SHP77 treated with DMSO at 0.1 percent for 48 hours (cell line): ENCODE data around the gene LOXL3.
A peak's percentile ranks its signal among the peaks of the same experiment; 100 is the strongest.

ENCODE experiments used
- DNase-seq: peaks from one replicate; lab custom pipeline; 2025; lab: John Stamatoyannopoulos, UW

Gene LOXL3

GRCh38 chr2:74526649-74527230, 27.0 kb downstream of the LOXL3 start:
- no peak for DNase-seq

GRCh38 chr2:74525717-74526648, 27.8 kb downstream of the LOXL3 start, which contains the start of gene DQX1:
Gene DQX1 (minus strand): TSS chr2:74526231. CDS start chr2:74525729, 502 bp downstream.
- DNase-seq = no peak

DNA sequence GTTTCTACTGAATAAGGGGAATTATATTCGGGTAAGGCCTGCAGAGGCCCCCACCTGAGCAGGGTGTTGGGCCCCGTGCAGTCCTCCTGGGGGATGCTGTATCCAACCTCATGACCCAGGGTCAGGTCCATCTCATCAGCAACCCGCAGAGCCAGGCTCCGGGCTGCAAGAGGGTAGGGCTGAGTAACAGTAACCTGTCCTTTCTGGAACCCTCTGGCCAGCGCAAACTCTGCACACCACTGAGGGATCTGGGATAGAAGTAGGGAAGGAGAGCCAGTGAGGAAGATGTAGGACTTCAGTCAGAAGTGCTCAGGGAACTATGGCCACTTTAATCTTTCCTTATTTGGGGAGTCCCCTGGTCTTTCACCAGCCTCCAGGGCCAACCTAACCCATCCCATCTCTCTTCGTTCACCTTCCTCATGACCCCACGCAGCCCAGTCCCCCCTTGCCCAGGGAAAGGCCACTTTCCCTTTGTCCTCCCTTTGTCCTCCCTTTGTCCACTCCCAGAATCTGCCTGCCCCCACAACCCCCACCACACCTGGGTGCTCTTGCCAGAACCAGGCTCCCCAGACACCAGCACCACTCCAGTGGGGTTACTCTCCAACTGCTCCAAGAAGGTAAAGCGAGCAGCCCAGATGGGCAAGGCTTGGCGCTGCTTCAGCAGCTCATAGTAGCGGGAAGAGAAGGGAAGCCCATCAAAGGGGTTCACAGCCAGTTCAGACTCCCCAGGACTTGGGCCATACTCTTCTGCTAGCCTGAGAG, 28.6 kb downstream of the LOXL3 start:
- no peak for DNase-seq

- DNase-seq = no peak
These were observed 29.7 kb downstream of the LOXL3 start for GRCh38 chr2:74524005-74524404.

DNA sequence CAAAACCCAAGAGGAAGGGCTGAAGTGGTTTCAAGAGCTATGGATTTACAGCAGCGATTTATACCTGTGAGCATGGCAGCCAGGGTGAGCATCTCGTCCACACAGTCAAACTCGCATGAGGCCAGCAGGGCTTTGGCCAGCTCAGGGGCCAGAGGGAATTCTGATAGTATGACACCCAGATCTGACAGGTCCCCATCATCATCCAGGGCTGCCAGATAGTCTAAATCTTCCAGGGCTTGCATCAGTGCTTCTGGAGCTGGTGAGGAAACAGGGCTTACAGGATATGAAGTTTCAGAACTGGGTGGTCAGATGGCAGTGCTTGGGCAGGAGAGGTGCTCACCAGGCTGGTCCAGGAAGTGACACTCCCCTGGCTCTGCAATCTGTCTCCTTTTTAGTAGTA, 31.2 kb downstream of the LOXL3 start:
- no peak for DNase-seq

- no peak for DNase-seq
These were observed 37.1 kb downstream of the LOXL3 start for GRCh38 chr2:74516650-74517049.

GRCh38 chr2:74515981-74516633, 37.6 kb downstream of the LOXL3 start:
- no peak for DNase-seq

DNA sequence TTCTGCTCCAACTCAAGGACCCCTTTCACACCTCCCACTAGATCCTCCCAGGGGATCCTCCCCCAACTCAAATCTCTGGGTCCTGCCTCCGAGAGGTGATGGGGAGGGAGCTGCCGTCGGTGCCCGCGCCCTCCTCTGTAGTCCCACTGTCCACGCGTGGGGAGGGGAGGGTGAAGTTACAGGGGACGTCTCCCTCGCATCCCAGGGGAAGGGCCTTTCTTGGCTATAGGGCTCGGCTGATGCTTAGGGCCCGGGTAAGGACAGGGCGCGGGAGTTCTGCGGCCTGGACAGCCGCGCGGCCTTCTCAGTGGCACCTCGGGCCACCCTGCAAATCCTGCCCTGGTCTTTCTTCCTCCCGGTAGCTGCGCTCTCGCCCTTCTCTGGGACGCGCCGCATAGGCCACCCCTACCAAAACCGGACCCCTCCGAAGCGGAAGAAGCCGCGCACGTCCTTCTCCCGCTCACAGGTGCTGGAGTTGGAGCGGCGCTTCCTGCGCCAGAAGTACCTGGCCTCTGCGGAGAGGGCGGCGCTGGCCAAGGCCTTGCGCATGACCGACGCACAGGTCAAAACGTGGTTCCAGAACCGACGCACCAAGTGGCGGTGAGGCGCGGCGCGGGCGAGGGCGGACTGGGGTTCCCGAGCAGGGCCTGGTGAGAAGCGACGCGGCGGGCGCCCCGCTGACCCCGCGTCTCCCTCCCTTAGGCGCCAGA, 38.3 kb downstream of the LOXL3 start:
- DNase-seq = no peak

DNA sequence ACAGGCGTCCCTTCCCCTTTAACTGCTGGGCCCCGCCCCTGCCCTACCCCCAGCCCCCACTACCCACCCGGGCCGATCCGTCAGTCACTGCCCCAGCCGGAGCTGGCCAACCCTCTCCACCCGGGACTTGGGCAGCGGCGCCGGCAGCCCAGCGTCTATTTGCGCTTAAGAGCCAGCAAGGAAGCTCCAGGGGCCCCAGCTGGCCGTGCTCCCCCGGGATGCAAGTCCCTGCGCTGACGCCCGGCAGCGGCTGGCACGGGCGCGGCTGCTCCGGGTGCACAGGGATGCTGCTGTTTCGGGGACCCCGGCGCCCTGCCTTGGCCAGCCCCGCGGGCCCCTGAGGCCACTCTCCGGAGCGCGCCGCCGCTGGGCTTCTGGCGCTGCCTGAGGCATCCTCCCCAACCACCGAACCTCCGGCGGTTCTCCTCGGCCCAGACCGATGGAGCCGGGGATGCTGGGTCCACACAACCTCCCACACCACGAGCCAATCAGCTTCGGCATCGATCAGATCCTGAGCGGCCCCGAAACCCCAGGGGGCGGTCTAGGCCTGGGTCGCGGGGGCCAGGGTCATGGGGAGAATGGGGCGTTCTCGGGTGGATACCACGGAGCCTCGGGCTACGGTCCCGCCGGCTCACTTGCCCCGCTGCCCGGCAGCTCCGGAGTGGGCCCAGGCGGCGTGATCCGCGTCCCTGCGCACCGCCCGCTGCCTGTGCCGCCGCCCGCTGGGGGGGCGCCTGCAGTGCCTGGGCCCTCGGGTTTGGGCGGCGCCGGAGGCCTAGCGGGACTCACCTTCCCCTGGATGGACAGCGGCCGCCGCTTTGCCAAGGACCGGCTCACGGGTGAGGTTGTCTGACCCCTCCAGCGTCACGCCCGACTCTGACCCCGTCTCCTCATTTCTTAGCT, 39.1 kb downstream of the LOXL3 start, which contains the start of gene TLX2:
Gene TLX2, plus strand, starts transcription at position 83 of the 903 bp plus-strand sequence. Its CDS starts 357 bp downstream, at position 440.
- no peak for DNase-seq

- DNase-seq = no peak
These were observed 40.0 kb downstream of the LOXL3 start for GRCh38 chr2:74513605-74514367.

- no peak for DNase-seq
These were observed 40.8 kb downstream of the LOXL3 start for GRCh38 chr2:74512744-74513604.

DNA sequence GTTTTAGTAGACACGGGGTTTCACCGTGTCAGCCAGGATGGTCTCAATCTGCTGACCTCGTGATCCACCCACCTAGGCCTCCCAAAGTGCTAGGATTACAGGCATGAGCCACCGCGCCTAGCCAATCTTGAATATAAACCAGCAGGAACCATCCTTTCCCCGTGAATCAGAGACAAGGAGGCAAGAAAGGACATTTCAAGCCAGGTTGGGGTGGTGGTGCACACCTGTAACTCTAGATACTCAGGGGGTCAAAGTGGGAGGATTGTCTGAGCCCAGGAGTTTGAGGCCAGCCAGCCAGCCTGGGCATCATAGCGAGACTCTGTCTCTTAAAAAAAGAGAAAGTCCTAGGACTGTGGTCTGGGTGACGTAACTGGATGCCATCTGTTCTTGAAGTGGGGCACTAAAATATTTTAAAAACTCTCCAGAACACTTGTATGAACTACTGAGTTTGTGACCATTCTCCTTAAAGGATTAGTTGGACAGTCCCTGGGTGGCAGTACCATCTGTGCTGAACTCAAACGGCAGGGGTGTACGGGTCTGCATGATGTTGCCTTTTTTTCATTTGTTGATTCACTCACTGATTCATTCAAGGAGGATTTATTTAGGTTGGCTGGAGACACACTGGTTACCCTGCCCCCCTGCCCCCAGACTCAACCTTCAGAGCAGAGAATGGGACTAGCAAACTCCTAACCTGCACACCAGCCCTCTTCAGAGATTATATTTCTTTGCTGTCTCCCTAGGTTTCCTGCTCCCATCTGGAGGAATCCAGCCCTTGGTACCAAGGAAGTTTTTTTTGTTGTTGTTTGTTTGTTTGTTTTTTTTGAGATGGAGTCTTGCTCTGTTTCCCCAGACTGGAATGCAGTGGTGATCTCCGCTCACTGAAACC, 42.4 kb downstream of the LOXL3 start:
- DNase-seq = no peak

- no peak for DNase-seq
These were observed 43.5 kb downstream of the LOXL3 start for GRCh38 chr2:74510272-74510671.

GRCh38 chr2:74507926-74508520, 45.7 kb downstream of the LOXL3 start:
- no peak for DNase-seq

DNA sequence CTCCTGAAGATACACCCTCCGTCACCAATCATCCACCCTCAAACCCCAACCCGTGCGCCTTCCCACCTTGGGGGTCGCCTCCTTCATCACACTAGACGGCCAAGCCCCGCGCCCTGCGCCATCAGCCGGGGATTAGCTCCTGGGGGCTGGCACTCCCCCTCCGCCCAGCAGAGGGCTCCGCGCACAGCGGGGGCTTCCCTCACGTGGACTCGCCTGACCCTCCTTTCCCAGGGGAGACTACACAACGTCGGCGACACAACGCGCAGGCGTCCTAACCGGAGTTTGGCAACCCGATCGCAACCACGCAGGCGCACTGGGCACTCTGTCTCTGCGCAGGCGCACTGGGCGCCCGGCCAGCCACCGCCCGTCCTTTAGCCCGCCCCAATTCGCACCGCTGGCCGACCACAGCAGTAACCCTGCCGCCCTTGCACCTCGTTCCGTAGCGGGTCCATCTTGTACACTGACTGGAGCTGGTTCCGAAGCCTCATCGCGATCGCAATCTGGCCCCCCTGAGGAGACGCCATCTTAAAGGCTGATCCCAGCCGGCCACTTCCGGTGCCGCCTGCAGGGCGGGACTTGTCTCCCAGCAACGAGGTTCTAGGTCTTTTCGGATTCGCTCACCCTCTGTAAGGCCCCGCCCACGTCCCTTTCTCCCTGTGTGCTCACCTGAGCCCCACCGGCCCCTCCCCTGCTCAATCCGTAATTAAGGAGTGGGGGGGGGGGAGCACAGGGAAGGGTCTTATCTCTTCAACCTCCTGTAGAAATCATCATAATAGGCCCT, 46.4 kb downstream of the LOXL3 start, which contains the start of gene PCGF1:
Gene PCGF1, minus strand, starts transcription at position 551 of the 781 bp plus-strand sequence. Its CDS starts 27 bp downstream, at position 524.
- DNase-seq = peak; percentile 96
